Measurements from ENCODE around the gene ZSWIM6.

The ZSWIM6 gene

GRCh38 chr5:61578858-61579503 is 246.9 kb downstream of the ZSWIM6 start:
- no peak for TF ChIP-seq CTCF (IDR thresholded peaks at IDR 0.05)

GRCh38 chr5:61582205-61582820 is 250.3 kb downstream of the ZSWIM6 start:
- no peak for TF ChIP-seq CTCF (IDR thresholded peaks at IDR 0.05)

GRCh38 chr5:61582887-61583286 is 250.8 kb downstream of the ZSWIM6 start:
- no peak for TF ChIP-seq CTCF (IDR thresholded peaks at IDR 0.05)

- no peak for TF ChIP-seq CTCF (IDR thresholded peaks at IDR 0.05)
Measured at GRCh38 chr5:61586096-61587084, 254.3 kb downstream of the ZSWIM6 start.

- TF ChIP-seq CTCF (IDR thresholded peaks at IDR 0.05), result no peak
Measured at GRCh38 chr5:61587125-61587524, 255.1 kb downstream of the ZSWIM6 start.

GRCh38 chr5:61588216-61588615 is 256.2 kb downstream of the ZSWIM6 start:
- TF ChIP-seq CTCF (IDR thresholded peaks at IDR 0.05), result no peak

GRCh38 chr5:61589946-61590345 is 257.9 kb downstream of the ZSWIM6 start:
- TF ChIP-seq CTCF (IDR thresholded peaks at IDR 0.05), result no peak
